HG03439 (cell line): ENCODE measurements around the gene ASPG.

Source experiments
- ATAC-seq: cut with Tn5 transposase; IDR thresholded peaks from one replicate; pipeline ENCODE4 v1.9.1; 2021; ENCODE audit warnings: mild to moderate bottlenecking, moderate library complexity; ENCODE audit not compliant: unreplicated experiment

ASPG gene

DNA sequence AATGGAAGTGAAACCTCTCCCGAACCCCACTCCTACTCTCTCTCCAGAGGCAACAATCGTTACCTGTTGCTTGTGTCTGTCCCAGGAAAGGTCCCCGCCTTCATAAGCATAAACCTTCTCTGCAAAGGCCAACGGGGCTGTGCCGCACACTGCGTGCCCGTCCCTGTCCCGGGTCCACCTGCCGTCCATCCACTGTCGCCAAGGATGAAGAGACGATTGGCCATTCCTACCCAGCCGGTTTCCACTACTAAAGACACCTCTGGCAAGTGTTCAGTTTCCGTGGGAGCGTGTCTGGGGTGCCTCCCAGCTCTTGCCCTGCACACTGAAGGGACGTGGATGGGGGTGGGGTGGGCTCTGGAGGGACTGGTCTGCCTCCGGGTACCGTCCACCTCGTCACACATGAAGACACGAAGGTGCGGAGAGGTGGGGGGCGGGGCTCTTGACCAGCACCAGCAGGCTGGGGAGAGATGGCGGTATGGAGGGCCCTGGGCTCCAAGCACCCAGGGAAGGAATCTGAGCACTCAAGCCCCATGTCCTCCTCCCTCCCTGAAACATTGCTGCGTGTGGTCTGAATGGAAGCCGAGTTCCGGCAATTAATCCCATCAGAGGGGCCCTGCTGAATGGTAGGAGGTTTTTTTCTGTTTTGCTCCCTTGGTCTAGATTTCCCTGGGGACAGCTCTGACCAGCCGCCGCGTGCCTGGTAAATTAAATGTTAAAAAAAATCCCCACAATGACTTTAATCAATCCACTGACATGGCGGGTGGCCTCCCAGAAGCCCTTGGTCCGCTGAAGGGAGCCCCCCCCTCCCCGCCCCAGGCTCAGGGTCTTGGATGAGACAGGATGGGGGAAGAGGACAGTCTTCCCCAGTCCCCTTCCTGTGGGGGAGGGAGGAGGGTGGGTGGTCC is 48.8 kb downstream of the ASPG start:
- no peak for ATAC-seq

DNA sequence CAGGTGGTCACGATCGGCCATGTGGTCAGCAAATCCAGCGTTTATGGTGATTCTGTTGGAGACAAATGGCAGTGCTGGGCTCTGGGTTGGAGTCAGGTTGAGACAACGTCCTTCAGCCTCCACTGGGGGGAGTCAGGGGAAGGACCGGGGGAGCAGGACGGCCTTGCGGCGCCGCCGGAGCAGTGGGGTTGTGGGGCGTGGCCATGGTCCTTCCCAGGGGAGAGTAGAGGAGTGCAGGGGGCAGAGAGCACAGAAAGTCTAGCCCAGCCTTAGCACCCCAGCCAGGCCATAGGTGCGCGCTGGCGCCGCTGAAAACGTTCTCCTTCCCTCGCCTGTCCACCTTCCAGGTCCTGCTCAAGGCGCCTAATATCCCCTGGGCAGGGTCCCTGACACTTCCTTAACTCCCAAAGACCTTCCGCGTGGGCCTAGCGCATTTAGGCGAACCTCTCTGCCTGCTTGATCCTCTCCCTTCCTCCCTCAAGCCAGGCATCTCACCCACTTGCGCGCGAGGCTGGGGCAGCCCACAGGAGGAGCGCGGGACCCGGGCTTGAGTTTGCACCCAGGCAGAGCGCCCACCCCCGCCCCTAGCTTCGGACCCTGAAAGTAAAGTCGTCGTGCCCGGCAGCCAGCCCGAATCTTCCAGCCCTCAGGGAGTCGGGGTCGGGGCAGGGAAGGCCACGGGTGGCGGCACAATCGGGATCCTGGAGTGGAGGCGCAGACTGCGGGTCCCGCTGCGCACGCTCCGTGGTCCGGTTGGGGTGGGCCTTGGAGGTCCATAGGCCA is 49.8 kb downstream of the ASPG start:
- no peak for ATAC-seq

DNA sequence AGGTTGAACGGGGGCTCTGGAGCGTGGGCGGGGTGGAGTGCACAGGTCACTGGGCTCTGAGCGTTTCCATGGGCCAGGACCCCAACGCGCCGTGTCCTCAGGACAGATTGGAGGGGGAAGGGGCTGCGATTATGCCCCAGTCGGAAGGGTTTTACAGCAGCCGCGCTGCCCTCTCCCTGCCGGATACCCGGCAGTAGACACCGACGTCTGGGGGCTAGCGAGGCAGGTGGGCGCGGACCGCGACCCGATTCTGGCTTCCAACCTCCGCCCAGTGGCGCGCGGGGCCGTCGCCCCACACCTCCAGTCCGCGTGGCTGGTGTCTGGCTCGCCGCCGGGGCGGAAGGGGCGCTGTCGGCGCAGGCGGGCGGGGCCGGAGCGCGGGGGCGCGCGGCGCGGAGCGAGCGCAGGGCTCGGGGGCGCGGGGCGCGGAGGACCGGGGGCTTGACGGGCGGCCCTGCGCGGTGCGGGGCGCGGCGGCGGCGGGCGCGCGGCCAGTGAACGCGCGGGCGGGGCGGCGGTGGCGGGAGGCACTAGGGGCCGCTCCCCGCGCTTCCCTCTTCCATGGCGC is 50.5 kb downstream of the ASPG start:
- ATAC-seq: no peak

DNA sequence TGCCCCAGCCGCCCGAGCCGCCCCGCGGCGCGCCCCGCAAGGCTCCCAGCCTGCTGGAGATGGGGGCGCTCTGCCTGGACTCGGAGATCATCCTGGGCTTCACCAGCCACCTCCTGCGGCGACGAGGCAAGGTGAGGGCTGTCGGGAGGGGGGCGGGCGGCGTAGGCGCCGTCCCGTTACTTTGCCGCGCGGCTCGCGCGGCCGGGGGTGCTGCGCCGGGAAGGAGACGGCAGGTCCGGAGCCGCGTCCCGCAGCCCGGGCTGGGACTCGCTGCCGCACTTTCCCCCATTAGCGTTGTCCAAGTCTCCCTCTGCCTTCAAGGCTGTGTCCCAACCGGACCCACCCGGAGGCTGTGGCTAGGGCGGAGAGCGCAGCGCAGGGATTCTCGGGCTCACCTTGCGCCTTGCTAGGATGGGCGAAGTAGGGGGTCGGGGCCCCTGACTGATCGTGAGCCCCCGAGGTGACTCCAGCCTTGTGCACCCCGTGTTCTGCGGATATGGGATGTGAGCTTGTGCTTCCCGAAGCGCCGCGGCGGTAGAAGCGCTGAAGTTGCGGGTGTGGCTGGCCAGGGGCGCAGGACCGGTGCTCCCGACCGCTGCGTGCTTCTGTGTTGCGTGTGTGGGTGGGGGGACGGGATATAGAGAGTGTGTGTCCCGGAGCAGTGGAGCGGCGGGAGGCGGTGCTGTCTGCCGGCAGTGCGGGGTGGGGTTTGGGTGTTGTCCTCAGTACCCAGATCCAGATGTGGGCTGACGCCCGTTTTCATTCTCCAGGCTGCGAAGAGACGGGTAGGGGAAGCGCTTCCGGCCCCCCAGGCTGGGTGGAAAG is 51.2 kb downstream of the ASPG start:
- ATAC-seq: no peak

DNA sequence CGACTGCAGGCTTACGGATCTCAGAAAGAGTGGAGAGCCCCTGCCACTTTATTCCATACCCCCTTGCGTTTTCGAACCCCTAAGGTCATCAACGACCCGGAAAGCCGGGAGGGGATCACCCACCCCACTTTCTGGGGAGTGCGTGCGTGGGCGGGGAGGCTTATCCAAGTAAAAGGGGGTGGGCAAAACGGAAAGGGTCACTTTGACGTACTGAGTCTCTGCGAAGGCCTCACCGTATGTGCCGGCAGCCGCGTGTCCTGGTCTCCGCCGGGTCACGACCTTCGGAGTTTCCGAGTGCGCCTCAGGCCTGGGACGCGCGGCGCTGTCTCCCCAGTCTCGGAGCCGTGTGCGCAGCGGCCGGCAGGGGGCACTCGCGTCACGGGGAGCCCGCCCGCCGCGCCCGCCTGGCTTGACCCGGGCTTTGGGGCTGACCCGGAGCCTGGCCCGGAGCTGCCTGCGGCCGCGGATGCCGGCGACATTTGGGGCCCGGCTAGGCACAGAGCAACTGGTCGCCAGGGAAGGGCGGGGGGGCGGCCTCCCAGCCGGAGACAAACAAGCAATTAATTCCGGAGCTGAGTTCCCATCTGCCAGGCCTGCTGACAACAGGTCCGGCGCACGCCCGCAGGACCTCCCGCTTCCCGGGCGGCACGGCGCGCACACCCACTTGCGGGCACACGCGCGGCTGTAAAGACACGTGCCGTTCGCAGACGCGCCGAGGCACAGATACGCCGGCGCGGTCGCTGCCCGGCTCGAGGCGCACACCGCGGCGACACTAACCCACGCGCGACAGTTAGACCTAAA is 52.0 kb downstream of the ASPG start:
- ATAC-seq: no peak

DNA sequence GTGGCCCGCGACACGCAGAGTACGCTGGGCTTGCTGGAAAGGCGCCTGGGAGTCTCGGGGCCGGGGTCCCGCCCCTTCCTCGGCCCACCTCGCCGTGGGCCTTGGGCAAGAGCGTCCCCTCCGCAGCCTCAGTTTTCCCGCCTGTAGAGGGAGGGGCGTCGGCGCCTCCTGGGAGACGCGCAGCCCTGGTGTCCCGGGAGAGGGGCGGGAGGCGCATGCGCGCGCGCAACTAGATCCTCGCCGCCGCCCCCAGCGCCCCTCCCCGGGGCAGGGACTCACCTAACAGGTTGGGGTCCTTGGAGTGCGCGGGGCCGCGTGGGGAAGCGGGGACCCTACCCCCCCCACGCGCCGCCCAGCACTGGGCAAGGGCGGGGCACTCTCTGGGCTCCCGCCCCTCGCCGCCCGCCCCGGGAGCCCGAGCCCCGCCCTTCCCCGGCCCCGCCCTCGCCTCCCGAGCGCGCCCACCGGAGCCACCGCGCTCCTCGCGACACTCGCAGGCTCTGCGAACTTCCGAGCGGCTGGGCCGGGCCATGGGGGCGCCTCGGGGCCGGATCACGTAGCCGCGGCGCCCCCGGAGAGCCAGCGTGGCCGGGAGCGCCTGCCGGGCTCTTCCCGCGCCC is 52.7 kb downstream of the ASPG start, which contains the start of gene KIF26A:
Gene KIF26A, plus strand, starts transcription at position 490 of the 620 bp plus-strand sequence. CDS start 136 bp downstream, outside the sequence.
- ATAC-seq: no peak

DNA sequence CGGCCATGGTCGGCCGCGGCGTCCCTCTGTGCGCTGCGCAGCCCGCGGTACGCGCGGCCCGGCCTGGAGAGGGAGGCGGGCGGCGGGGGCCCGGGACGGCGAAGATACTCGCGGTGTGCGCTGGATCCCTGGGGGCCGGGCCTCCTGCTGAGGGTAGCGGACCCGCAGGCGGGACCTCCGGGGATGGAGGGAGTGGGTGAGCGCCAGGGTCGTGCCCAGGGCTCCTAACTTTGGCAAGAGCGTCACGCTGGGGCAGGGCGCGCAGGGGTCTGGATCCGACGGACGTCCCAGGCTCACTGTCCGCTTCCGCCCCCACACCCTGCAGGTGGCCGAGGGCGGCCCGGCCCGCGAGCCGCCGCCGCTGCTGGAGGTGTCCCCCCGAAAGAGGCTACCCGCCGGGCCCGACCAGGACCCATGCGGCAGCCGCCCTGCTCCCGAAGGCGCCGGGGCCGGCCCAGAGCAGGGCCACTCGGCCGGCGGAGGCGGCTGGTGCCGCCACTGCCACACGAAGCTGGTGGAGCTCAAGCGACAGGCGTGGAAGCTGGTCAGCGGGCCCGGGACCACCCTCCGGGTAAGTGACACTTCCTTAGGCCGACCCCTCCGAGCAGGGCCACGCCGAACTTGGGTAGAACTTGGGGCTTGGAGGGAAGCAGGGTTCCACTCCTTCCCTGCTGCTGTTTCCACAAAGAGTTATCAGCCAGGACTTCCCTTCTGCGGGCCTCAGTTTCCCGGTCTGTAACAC is 53.4 kb downstream of the ASPG start:
- ATAC-seq: no peak

DNA sequence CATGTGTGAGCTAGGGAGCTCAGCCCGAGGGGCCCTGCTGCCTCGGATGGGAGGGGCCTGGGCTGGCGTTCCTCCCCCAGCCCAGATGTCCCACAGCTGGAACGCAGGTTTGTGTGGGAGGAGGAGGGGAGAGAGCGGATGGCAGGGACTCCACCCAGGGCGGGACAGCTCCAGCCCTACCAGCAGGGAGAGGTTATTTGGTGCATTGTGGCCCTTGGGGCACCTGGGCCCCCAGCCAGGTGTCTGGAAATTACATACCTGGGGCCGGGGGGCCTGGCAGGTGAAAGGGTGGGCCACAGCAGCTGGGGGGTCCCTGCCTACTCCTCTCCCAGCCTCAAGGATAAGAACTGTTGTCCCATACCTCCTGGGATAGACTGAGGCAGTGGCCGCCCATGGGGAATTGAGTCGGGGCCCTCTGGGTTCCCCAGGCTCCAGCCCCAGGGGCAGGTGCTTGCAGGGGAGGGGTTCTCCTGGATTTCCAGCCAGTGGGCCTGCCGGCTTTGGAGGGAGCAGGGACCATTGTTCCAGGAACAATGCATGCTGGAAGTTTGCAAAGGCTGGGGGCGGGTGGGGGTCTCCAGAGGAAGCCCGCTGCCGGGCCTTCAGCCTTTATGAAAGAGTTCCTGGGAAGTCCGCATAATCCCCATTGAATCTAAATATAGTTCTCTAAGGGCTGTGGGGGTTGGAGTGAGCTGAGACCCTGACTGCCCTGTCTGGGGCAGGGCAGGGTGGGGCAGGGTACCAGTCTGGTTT is 54.1 kb downstream of the ASPG start:
- ATAC-seq: no peak

DNA sequence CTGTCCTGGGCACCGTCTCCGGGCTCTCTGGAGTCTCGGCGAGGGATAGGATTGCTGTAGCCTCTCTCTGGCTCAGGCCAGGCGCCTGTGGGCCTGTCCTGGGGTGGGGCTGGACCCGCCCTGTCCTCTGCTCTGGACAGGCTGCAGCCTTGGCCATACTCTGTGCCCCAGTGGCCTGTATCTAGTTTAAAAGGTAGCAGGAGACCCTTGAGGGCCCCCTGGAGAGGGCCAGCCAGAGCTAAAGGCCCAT is 54.6 kb downstream of the ASPG start:
- ATAC-seq: no peak

DNA sequence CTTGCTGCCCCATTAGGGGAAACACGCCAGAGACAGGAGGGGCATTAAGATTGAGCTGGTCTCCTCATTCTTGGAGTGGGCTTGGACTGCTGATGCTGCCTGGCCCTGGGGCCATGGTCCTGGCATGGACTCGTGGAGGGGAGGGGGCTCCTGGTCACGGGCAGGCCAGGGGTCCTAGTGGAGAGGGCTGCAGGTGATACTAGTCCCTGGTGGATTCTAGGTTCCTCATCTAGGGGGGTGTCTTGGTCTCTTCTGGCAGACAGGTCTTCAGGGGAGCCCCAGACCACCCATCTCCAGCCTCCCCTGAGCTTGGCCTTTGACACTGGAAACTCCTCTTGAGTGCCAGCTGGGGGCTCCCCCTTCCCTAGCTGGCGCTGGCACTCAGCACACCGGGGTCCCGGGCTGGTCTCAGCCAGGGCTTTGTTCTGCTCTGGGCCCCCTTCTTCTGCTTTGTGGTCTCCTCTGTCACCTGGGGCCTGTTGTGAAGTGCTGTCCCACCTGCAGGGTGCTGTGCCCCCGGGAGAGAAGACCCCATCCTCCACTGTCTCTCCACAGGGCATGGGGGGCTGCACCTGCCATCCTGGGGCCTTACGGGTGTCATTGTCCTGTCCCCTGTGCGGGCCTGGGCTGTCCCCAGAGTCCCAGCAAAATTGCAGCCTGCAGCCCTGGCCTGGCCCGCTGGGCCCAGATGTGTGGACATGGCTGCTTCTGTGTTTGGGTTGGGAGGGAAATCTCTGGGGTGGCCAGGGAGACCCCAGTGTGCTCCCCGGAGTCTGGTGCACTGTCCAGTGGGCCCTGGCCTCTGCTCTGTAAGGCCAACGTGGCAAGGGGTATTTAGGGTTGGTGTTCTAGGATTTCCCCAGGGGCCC is 55.2 kb downstream of the ASPG start:
- no peak for ATAC-seq

DNA sequence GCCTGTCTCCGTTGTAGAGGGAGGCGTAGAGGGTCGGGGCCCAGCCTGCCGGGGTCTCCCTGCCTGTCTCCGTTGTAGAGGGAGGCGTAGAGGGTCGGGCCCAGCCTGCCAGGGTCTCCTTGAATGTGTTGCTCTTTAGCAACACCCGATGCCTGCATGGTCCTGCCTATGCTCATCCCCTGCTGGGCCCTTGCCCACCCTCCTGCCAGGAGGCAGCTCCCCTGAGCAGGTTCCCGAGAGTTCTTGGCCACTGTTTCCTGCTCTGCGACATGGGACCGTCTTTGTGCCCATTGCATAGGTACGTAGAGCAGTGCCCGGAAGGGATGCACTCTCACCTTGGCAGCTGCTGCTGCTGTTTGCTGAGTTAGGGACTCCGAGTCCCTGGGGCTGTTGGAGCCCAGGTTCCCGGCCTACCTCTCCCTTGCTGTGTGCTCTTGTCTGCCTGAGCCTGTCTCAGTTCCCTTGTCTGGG is 56.2 kb downstream of the ASPG start:
- no peak for ATAC-seq

DNA sequence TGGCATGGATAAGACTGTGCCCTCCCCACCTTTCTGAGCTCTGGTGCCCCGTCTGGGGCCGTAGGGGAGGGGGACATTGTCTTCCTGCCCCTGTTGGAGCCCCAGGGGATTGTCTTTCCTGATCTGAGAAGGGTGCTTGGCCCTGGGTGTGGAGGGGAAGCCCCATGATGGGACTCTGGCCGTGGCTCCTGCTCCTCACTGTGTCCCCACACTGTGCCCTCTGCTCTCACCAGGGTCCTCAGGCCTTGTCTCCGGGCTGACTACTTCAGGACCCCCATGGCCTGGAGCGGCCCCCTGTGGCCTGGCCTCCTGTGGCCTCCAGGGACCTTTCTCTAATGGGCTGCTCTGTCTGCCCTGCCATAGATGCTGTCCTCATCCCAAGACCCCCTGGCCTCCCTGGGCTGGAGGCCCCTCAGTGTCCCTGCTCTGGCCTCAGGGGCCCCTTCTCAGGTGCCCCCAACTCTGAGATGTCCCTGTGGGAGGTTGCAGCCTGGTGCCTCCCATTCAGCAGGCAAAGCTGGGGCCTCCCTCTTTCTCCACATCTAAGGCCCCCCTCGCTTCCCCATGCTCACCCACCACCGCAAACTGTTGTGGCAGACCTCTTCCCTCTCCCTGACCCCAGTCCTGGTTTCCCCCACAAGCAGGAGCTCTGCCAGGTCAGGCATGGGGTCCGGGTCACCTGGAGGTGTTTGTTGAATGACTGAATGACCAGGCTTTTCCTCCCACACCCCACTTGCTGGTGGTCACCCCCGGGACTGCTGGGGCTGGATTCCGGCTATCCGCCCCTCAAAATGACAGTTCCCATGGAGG is 56.8 kb downstream of the ASPG start:
- no peak for ATAC-seq

DNA sequence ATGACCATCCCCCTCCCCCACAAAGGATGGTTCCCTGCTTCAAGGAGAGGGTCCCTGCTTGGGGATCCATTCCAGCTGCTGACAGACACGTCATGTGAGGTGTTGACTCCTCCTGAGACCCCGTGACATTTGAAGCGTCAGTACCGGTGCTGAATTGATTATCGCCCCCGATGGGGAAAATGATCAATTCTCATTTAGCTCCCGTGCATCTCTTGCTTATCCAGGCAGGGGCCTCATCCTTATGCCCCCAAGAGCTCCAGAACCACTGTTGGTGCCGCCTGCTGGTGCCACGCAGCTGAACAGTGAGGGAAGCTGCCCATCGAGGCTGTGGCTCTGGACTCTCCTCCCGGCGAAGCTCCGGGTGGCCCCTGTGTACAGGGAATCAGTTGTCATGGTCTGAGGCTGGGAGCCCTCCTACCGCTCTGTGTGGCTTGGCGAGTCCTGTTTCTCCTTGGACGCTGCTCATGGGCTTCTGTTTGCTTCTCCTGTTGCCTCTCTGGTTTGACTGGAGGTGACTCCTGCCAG is 57.5 kb downstream of the ASPG start:
- no peak for ATAC-seq

DNA sequence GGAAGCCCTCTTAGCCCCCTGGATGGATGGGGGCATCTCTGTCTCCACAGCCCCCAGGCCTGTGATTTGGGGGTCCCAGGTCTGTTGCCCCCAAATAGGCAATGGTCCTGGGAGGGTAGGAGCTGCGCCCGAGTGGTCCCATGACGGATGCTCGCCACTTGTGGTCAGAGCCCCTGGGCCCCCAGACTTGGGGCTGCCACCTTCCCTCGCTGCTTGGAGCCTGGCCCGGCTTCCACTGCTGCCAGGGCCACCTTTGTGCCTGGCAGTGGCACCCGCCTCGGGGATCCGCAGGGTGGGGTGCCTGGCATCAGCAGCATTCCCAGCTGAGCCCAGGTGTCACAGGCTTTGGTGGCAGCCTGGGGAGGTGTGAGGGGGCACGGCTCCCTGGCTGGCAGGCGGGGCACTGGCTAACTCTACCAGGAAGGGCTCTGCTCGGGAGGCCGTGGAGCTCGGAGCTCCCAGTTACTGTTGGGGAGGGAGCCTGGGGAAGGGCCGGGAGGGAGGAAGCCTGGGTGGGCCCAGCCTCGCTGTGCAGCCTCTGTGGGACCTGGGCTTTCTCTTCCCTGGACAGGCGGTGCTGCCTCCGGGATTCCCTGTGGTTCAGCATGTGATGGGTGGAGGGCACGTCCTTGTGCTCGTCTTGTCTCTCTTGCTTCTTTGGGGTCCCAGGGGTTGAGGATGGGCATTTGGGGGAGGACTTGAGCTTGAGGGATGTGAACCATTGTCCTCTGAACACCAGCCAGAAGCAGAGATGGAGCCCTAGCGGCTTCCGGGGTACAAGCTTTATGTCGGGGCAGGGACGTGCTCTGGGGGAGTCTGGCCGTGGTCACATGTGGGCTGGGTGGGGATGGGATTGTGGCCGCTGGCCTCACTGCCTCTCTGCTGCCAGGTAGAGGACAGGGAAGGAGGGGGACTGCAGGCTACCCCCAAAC is 58.3 kb downstream of the ASPG start:
- no peak for ATAC-seq

DNA sequence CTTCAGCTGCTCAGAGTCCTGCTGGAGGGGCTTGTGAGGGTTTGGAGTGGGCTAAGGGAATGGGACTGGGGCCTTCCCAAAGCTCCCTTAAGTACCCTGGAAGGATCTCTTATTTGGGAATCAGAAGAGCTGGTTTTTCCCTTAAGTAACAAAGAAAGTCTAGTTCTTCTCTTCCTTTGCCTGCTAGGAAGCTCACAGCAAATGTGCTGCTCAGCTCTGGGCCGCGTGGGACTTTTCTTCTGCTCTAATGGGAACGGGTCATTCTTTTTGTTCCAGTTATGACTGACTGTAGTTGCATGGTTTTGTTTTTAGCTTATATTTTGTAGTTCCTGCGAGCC is 58.9 kb downstream of the ASPG start:
- ATAC-seq: no peak
